Measurements from ENCODE around the gene SOX5.

Gene SOX5

GRCh38 chr12:23559268-23559753 lies 390.2 kb downstream of the SOX5 start:
- POLR2A ChIA-PET = no interaction called here
- no peak for DNase-seq (ENCODE audit: extremely low spot score)
- CTCF ChIA-PET = no interaction called here
- TF ChIP-seq FOXK2 (IDR thresholded peaks at IDR 0.05) = no peak
- TF ChIP-seq LEF1 (IDR thresholded peaks at IDR 0.05; ENCODE audit: borderline replicate concordance) = no peak
- TF ChIP-seq SUZ12 (IDR thresholded peaks at IDR 0.05) = no peak
- no peak for TF ChIP-seq NFRKB (IDR thresholded peaks at IDR 0.05)
- TF ChIP-seq FOXM1 (IDR thresholded peaks at IDR 0.05; ENCODE audit: borderline replicate concordance) = no peak
- no peak for TF ChIP-seq CTBP1 (IDR thresholded peaks at IDR 0.05; ENCODE audit: borderline replicate concordance)
- TF ChIP-seq L3MBTL2 (conservative IDR thresholded peaks at IDR 0.05) = no peak
- no peak for TF ChIP-seq BHLHE40 (IDR thresholded peaks at IDR 0.05; ENCODE audit: borderline replicate concordance)
- TF ChIP-seq ELF4 (IDR thresholded peaks at IDR 0.05) = no peak
- TF ChIP-seq ZNF384 (IDR thresholded peaks at IDR 0.05) = no peak
- TF ChIP-seq PKNOX1 (IDR thresholded peaks at IDR 0.05) = no peak
- no peak for TF ChIP-seq FOXA1 (IDR thresholded peaks at IDR 0.05)
- no peak for TF ChIP-seq HDGF (IDR thresholded peaks at IDR 0.05; ENCODE audit: borderline replicate concordance)
- no peak for TF ChIP-seq SP1 (IDR thresholded peaks at IDR 0.05)
- no peak for TF ChIP-seq ARNT (IDR thresholded peaks at IDR 0.05)
- no peak for TF ChIP-seq TARDBP (IDR thresholded peaks at IDR 0.05)

DNA sequence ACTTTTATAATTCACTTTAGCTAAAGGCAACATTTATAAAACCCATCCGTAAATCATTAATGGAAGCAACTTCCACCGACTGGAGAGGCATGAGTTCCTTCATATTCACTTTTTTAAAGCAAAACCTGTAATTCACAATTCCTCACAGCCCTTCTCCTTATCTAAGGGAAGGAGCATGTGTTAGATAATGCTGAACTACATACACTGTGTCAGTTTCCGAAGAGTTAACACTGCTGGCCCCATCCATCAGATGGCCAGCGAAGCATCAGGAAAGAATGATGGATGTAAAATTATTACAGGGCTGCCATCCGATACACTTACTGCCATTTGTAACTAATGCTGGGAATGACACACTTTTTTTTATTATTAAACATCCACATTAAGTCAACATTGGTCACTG lies 392.8 kb downstream of the SOX5 start:
- TF ChIP-seq FOXA1 (IDR thresholded peaks at IDR 0.05) = no peak
- no peak for TF ChIP-seq TARDBP (IDR thresholded peaks at IDR 0.05)
- no peak for TF ChIP-seq LEF1 (IDR thresholded peaks at IDR 0.05; ENCODE audit: borderline replicate concordance)
- no peak for TF ChIP-seq L3MBTL2 (conservative IDR thresholded peaks at IDR 0.05)
- TF ChIP-seq ELF4 (IDR thresholded peaks at IDR 0.05) = no peak
- TF ChIP-seq HDGF (IDR thresholded peaks at IDR 0.05; ENCODE audit: borderline replicate concordance) = no peak
- no peak for TF ChIP-seq ARNT (IDR thresholded peaks at IDR 0.05)
- TF ChIP-seq NFRKB (IDR thresholded peaks at IDR 0.05) = no peak
- TF ChIP-seq FOXK2 (IDR thresholded peaks at IDR 0.05) = no peak
- TF ChIP-seq ZNF384 (IDR thresholded peaks at IDR 0.05) = no peak
- TF ChIP-seq PKNOX1 (IDR thresholded peaks at IDR 0.05) = no peak
- TF ChIP-seq SP1 (IDR thresholded peaks at IDR 0.05) = no peak
- no peak for TF ChIP-seq FOXM1 (IDR thresholded peaks at IDR 0.05; ENCODE audit: borderline replicate concordance)
- TF ChIP-seq CTBP1 (IDR thresholded peaks at IDR 0.05; ENCODE audit: borderline replicate concordance) = no peak
- no peak for TF ChIP-seq BHLHE40 (IDR thresholded peaks at IDR 0.05; ENCODE audit: borderline replicate concordance)
- TF ChIP-seq SUZ12 (IDR thresholded peaks at IDR 0.05) = no peak
- CTCF ChIA-PET = no interaction called here
- POLR2A ChIA-PET = no interaction called here
- DNase-seq (ENCODE audit: extremely low spot score) = no peak

- TF ChIP-seq HDGF (IDR thresholded peaks at IDR 0.05; ENCODE audit: borderline replicate concordance) (no peak), SP1 (IDR thresholded peaks at IDR 0.05) (no peak), PKNOX1 (IDR thresholded peaks at IDR 0.05) (peak; percentile 76)
- CTCF ChIA-PET = no interaction called here
- DNase-seq (ENCODE audit: extremely low spot score) = no peak
- POLR2A ChIA-PET = no interaction called here
These were observed 393.7 kb downstream of the SOX5 start for GRCh38 chr12:23555825-23556207.

DNA sequence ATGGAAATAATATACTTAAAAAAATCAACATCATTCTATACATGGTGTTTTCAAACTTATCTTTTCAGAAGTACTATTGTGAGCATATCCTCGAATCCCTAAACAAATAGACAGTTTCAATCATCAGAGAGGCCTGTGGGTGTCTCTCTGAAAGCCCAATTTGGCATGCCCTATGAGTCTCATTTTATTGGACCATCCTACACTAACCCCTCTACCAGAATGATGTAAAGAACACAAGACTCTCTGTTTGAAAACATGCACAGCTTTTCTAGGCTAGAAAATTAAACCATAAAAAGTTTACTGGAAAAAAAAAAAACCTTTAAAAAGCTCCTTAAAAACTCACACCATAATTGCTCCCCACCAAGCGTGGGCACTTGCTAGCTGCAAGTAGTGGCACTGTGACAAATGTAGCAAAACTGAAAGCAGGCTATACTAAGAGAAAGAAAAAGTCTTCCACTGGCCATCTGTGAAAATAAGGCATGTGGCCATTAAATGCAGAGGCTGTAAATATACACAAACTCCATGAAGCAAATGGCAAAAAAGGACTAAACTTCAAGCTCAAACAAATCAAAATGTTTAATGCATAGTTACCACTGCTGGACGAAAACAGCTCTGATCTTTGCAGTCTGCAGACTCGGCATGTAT lies 394.2 kb downstream of the SOX5 start:
- ChIA-PET CTCF (no interaction called here), POLR2A (no interaction called here)
- DNase-seq (ENCODE audit: extremely low spot score) = no peak
- TF ChIP-seq SP1 (IDR thresholded peaks at IDR 0.05) = no peak
- no peak for TF ChIP-seq L3MBTL2 (conservative IDR thresholded peaks at IDR 0.05)
- no peak for TF ChIP-seq FOXM1 (IDR thresholded peaks at IDR 0.05; ENCODE audit: borderline replicate concordance)
- no peak for TF ChIP-seq FOXK2 (IDR thresholded peaks at IDR 0.05)
- no peak for TF ChIP-seq CTBP1 (IDR thresholded peaks at IDR 0.05; ENCODE audit: borderline replicate concordance)
- no peak for TF ChIP-seq LEF1 (IDR thresholded peaks at IDR 0.05; ENCODE audit: borderline replicate concordance)
- TF ChIP-seq BHLHE40 (IDR thresholded peaks at IDR 0.05; ENCODE audit: borderline replicate concordance) = no peak
- TF ChIP-seq TARDBP (IDR thresholded peaks at IDR 0.05) = no peak
- TF ChIP-seq ARNT (IDR thresholded peaks at IDR 0.05) = no peak
- TF ChIP-seq FOXA1 (IDR thresholded peaks at IDR 0.05) = no peak
- no peak for TF ChIP-seq ZNF384 (IDR thresholded peaks at IDR 0.05)
- no peak for TF ChIP-seq HDGF (IDR thresholded peaks at IDR 0.05; ENCODE audit: borderline replicate concordance)
- TF ChIP-seq ELF4 (IDR thresholded peaks at IDR 0.05) = no peak
- no peak for TF ChIP-seq SUZ12 (IDR thresholded peaks at IDR 0.05)
- TF ChIP-seq PKNOX1 (IDR thresholded peaks at IDR 0.05) = no peak

GRCh38 chr12:23552417-23552816 lies 397.1 kb downstream of the SOX5 start:
- DNase-seq (ENCODE audit: extremely low spot score) = no peak
- CTCF ChIA-PET = no interaction called here
- TF ChIP-seq ARNT (IDR thresholded peaks at IDR 0.05) (no peak), FOXM1 (IDR thresholded peaks at IDR 0.05; ENCODE audit: borderline replicate concordance) (no peak), LEF1 (IDR thresholded peaks at IDR 0.05; ENCODE audit: borderline replicate concordance) (no peak), BHLHE40 (IDR thresholded peaks at IDR 0.05; ENCODE audit: borderline replicate concordance) (no peak), PKNOX1 (IDR thresholded peaks at IDR 0.05) (no peak)
- POLR2A ChIA-PET = no interaction called here
